ENCODE measurements around the gene TSPYL2. TPM values are rescaled to one million over a fixed set of nuclear protein-coding genes. Genes with fewer than 3 reads are reported as not detected.

TSPYL2 gene
- total RNA-seq, 2 donors from 2014 or later: 16.6 to 25.1 TPM

GRCh38 chrX:53095796-53096195, 13.6 kb downstream of the TSPYL2 start:
- peaks cover 6% of the 10 kb centered on the region for H3K4me1 Mint-ChIP-seq
- Histone ChIP-seq H3K36me3 (ENCODE audit: control insufficient read depth, insufficient read depth, low read length) (peaks cover 6% of the 10 kb centered on the region), H3K27me3 (ENCODE audit: control insufficient read depth, insufficient read depth, low read length, poor library complexity, severe bottlenecking) (no peaks in the 10 kb centered on the region), H3K27ac (ENCODE audit: low read depth, low read length) (no peak overlapping the region), H3K4me3 (ENCODE audit: low read length) (no peak overlapping the region), H3K9me3 (ENCODE audit: control insufficient read depth, low read length) (no peaks in the 10 kb centered on the region), H3K4me1 (ENCODE audit: control insufficient read depth, insufficient read depth, low read length) (no peaks in the 10 kb centered on the region), H3K9ac (ENCODE audit: extremely low read depth, low read length, poor library complexity, severe bottlenecking) (no peak overlapping the region)
- no peak overlapping the region for H3K27ac Mint-ChIP-seq
- no peak for DNase-seq
- no peak overlapping the region for H3K4me3 Mint-ChIP-seq
- H3K9me3 Mint-ChIP-seq: peaks cover 41% of the 10 kb centered on the region
- TF ChIP-seq, protein P1, sequence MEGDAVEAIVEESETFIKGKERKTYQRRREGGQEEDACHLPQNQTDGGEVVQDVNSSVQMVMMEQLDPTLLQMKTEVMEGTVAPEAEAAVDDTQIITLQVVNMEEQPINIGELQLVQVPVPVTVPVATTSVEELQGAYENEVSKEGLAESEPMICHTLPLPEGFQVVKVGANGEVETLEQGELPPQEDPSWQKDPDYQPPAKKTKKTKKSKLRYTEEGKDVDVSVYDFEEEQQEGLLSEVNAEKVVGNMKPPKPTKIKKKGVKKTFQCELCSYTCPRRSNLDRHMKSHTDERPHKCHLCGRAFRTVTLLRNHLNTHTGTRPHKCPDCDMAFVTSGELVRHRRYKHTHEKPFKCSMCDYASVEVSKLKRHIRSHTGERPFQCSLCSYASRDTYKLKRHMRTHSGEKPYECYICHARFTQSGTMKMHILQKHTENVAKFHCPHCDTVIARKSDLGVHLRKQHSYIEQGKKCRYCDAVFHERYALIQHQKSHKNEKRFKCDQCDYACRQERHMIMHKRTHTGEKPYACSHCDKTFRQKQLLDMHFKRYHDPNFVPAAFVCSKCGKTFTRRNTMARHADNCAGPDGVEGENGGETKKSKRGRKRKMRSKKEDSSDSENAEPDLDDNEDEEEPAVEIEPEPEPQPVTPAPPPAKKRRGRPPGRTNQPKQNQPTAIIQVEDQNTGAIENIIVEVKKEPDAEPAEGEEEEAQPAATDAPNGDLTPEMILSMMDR (conservative IDR thresholded peaks at IDR 0.05): no peak
- WGBS, 2 experiments (ENCODE audit: insufficient coverage in 1 of 2, insufficient read length in 1 of 2): 93 to 97% methylated on average over 2 of the region's 3 CpGs
- H3K36me3 Mint-ChIP-seq (ENCODE audit: low read depth): peaks cover 10% of the 10 kb centered on the region
- no peaks in the 10 kb centered on the region for H3K27me3 Mint-ChIP-seq (ENCODE audit: insufficient read depth)

DNA sequence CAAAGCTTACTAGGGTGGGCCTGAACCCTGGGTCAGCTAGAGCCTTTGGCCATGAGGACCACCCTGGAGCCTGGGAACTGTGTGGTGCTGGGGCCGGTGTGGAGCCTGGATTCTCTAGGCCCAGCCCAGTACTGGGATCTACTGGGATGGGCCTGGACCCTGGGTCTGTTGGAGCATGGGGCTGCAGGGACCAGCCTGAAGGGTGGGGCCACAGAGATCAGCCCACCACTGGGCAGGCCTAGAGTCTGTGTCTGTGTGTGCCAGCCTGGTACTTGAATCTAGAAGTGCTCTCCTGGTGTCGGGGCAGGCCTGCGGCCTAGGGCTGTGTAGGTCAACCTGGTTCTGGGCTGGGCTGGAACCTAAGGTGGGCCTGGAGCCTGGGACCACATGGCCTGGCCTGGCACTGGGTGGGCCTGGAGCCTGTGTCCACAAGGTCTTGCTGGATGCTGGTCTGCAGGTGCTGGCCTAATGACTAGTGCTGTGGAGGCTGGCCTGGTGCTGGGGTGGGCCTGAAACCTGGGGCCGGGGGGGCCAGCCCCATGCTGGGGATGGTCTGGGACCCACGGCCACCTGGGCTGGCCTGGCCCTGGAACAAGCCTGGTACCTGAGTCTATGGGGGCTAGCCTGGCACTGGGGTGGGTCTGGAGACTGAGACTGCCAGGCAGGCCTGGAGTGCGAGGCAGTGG, 32.8 kb downstream of the TSPYL2 start:
- 96 to 100% methylated on average over 2 to 6 of the region's 6 CpGs for WGBS, 2 experiments (ENCODE audit: insufficient coverage in 1 of 2, insufficient read length in 1 of 2)
- Histone ChIP-seq H3K9ac (ENCODE audit: extremely low read depth, low read length, poor library complexity, severe bottlenecking) (no peak overlapping the region), H3K27me3 (ENCODE audit: control insufficient read depth, insufficient read depth, low read length, poor library complexity, severe bottlenecking) (no peaks in the 10 kb centered on the region), H3K4me3 (ENCODE audit: low read length) (no peak overlapping the region), H3K36me3 (ENCODE audit: control insufficient read depth, insufficient read depth, low read length) (no peaks in the 10 kb centered on the region), H3K9me3 (ENCODE audit: control insufficient read depth, low read length) (no peaks in the 10 kb centered on the region), H3K27ac (ENCODE audit: low read depth, low read length) (no peak overlapping the region), H3K4me1 (ENCODE audit: control insufficient read depth, insufficient read depth, low read length) (no peaks in the 10 kb centered on the region)
- Mint-ChIP-seq H3K9me3 (peaks cover 49% of the 10 kb centered on the region), H3K27ac (no peak overlapping the region), H3K36me3 (ENCODE audit: low read depth) (peaks cover 17% of the 10 kb centered on the region), H3K27me3 (ENCODE audit: insufficient read depth) (no peaks in the 10 kb centered on the region), H3K4me3 (no peak overlapping the region), H3K4me1 (no peaks in the 10 kb centered on the region)
- no peak for DNase-seq
- TF ChIP-seq, protein P1 (conservative IDR thresholded peaks at IDR 0.05): no peak

DNA sequence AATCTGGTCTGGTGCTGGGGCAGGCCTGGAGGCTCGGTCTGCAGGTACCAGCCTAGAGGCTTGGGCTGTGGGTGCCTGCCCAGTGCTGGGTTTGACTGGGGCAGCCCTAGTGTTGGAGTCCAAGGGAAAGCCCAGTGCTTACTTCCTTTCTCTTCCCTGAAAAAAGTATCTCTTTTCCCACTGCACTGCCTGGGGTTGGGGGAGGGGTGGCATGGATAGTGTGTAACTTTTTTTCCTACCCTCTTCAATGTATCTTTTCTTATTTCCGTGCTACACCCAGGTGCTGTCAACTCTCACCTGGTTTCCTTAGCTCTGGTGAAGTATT, 33.3 kb downstream of the TSPYL2 start:
- H3K9ac ChIP-seq (ENCODE audit: extremely low read depth, low read length, poor library complexity, severe bottlenecking): no peak overlapping the region
- 100% methylated on average over 1 of the region's 2 CpGs; no CpG with 5 or more reads in 1 of the 2 experiments for WGBS, 2 experiments (ENCODE audit: insufficient coverage in 1 of 2, insufficient read length in 1 of 2)

More for the DNA sequence above, 33.3 kb downstream of the TSPYL2 start:
- Histone ChIP-seq H3K27me3 (ENCODE audit: control insufficient read depth, insufficient read depth, low read length, poor library complexity, severe bottlenecking) (no peaks in the 10 kb centered on the region), H3K27ac (ENCODE audit: low read depth, low read length) (no peak overlapping the region), H3K36me3 (ENCODE audit: control insufficient read depth, insufficient read depth, low read length) (no peaks in the 10 kb centered on the region), H3K4me1 (ENCODE audit: control insufficient read depth, insufficient read depth, low read length) (no peaks in the 10 kb centered on the region), H3K4me3 (ENCODE audit: low read length) (no peak overlapping the region), H3K9me3 (ENCODE audit: control insufficient read depth, low read length) (no peaks in the 10 kb centered on the region)
- Mint-ChIP-seq H3K4me1 (no peaks in the 10 kb centered on the region), H3K9me3 (peaks cover 47% of the 10 kb centered on the region), H3K27ac (no peak overlapping the region), H3K27me3 (ENCODE audit: insufficient read depth) (no peaks in the 10 kb centered on the region), H3K4me3 (no peak overlapping the region), H3K36me3 (ENCODE audit: low read depth) (peaks cover 12% of the 10 kb centered on the region)
- no peak for DNase-seq
- TF ChIP-seq, protein P1 (conservative IDR thresholded peaks at IDR 0.05): no peak
